ENCODE data around the gene ALMS1. TPM values are rescaled to one million over a fixed set of nuclear protein-coding genes. Genes with fewer than 3 reads are reported as not detected.

The ALMS1 gene
- polyA plus RNA-seq, 1 of the 3 experiments (the other 2 are of a cell fraction) = 7.0 TPM

- TF ChIP-seq YY1 (IDR thresholded peaks at IDR 0.05; ENCODE audit: low read depth) (no peak), EP300 (IDR thresholded peaks at IDR 0.05; ENCODE audit: borderline replicate concordance in 1 of 2, low read depth in 1 of 2, low read length in 1 of 2) (no peak), TEAD4 (IDR thresholded peaks at IDR 0.05; ENCODE audit: borderline replicate concordance, insufficient read depth) (no peak), NRF1 (IDR thresholded peaks at IDR 0.05; ENCODE audit: low read depth, low read length) (no peak), IRF3 (IDR thresholded peaks at IDR 0.05; ENCODE audit: low read depth, low read length) (no peak), FOSL2 (IDR thresholded peaks at IDR 0.05; ENCODE audit: borderline replicate concordance, low read depth) (no peak), ELF1 (IDR thresholded peaks at IDR 0.05) (no peak), RXRA (IDR thresholded peaks at IDR 0.05; ENCODE audit: borderline replicate concordance, low read depth) (no peak), MAX (IDR thresholded peaks at IDR 0.05; ENCODE audit: low read depth) (no peak), TAF1 (IDR thresholded peaks at IDR 0.05; ENCODE audit: borderline replicate concordance, low read depth, low read length) (no peak), RFX5 (IDR thresholded peaks at IDR 0.05; ENCODE audit: low read length) (no peak), MXI1 (IDR thresholded peaks at IDR 0.05; ENCODE audit: low read depth, low read length) (no peak), USF1 (IDR thresholded peaks at IDR 0.05; ENCODE audit: borderline replicate concordance, low read depth) (no peak)
- DNase-seq = no peak
- H3K9ac ChIP-seq = no peak overlapping the region
- H3K9me3 ChIP-seq = peaks cover 12% of the 10 kb centered on the region
- no peak overlapping the region for H2AFZ ChIP-seq (ENCODE audit: low read depth)
- H3K79me2 ChIP-seq (ENCODE audit: insufficient read depth) = no peaks in the 10 kb centered on the region
- H3K27ac ChIP-seq (ENCODE audit: low read depth in 2 of 2, low read length in 1 of 2) = no peak overlapping the region
- POLR2A ChIA-PET = no interaction called here
- H3K36me3 ChIP-seq (replicated peaks in 1 of 2; ENCODE audit: control insufficient read depth in 1 of 2, insufficient read depth in 2 of 2, low read length in 1 of 2) = peaks cover 21 to 43% of the 10 kb centered on the region in 2 experiments
- no CpG with 5 or more reads among the region's 1 CpG for WGBS (ENCODE audit: low lambda C conversion rate)
- CTCF ChIA-PET = no interaction called here
- H3K9me2 ChIP-seq = no peaks in the 10 kb centered on the region
- H4K20me1 ChIP-seq (ENCODE audit: insufficient read depth) = no peaks in the 10 kb centered on the region
- H3K4me1 ChIP-seq (ENCODE audit: control insufficient read depth in 1 of 2, insufficient read depth in 2 of 2, low read depth in 1 of 2, low read length in 1 of 2) = no peaks in the 10 kb centered on the region
- no peak overlapping the region for H3K4me2 ChIP-seq
- H3K4me3 ChIP-seq (ENCODE audit: low read depth in 2 of 2, low read length in 1 of 2) = no peak overlapping the region
- no peaks in the 10 kb centered on the region for H3K27me3 ChIP-seq (ENCODE audit: insufficient read depth)
- no peaks in the 10 kb centered on the region for H3F3A ChIP-seq (replicated peaks; ENCODE audit: insufficient read depth)
These were observed 146.7 kb downstream of the ALMS1 start for GRCh38 chr2:73532381-73532780.

- ChIA-PET POLR2A (no interaction called here), CTCF (no interaction called here)
- H3K4me1 ChIP-seq (ENCODE audit: control insufficient read depth in 1 of 2, insufficient read depth in 2 of 2, low read depth in 1 of 2, low read length in 1 of 2) = no peaks in the 10 kb centered on the region
- H3K4me3 ChIP-seq (ENCODE audit: low read depth in 2 of 2, low read length in 1 of 2) = no peak overlapping the region
- no peak overlapping the region for H2AFZ ChIP-seq (ENCODE audit: low read depth)
- peaks cover 21 to 32% of the 10 kb centered on the region in 2 experiments for H3K36me3 ChIP-seq (replicated peaks in 1 of 2; ENCODE audit: control insufficient read depth in 1 of 2, insufficient read depth in 2 of 2, low read length in 1 of 2)
- no peaks in the 10 kb centered on the region for H3K79me2 ChIP-seq (ENCODE audit: insufficient read depth)
- H3F3A ChIP-seq (replicated peaks; ENCODE audit: insufficient read depth) = no peaks in the 10 kb centered on the region
- 96% methylated on average over 6 of the region's 6 CpGs for WGBS (ENCODE audit: low lambda C conversion rate)
- H3K9me3 ChIP-seq = no peaks in the 10 kb centered on the region; the same call in 1 of the 2 replicates
- no peaks in the 10 kb centered on the region for H4K20me1 ChIP-seq (ENCODE audit: insufficient read depth)
- H3K4me2 ChIP-seq = no peak overlapping the region
- no peak for DNase-seq
- H3K27me3 ChIP-seq (ENCODE audit: insufficient read depth) = no peaks in the 10 kb centered on the region
- H3K9ac ChIP-seq = no peak overlapping the region
- no peaks in the 10 kb centered on the region for H3K9me2 ChIP-seq
- H3K27ac ChIP-seq (ENCODE audit: low read depth in 2 of 2, low read length in 1 of 2) = no peak overlapping the region
- TF ChIP-seq NFIC (IDR thresholded peaks at IDR 0.05; ENCODE audit: borderline replicate concordance) = no peak
- TF ChIP-seq EZH2phosphoT487 (IDR thresholded peaks at IDR 0.05; ENCODE audit: borderline replicate concordance, low read depth) = no peak
- no peak for TF ChIP-seq TAF1 (IDR thresholded peaks at IDR 0.05; ENCODE audit: borderline replicate concordance, low read depth, low read length)
- no peak for TF ChIP-seq MAX (IDR thresholded peaks at IDR 0.05; ENCODE audit: low read depth)
- TF ChIP-seq USF1 (IDR thresholded peaks at IDR 0.05; ENCODE audit: borderline replicate concordance, low read depth) = no peak
- TF ChIP-seq MXI1 (IDR thresholded peaks at IDR 0.05; ENCODE audit: low read depth, low read length) = no peak
- no peak for TF ChIP-seq ELF1 (IDR thresholded peaks at IDR 0.05)
- TF ChIP-seq SMC3 (IDR thresholded peaks at IDR 0.05; ENCODE audit: low read depth, low read length) = no peak
- no peak for TF ChIP-seq TEAD4 (IDR thresholded peaks at IDR 0.05; ENCODE audit: borderline replicate concordance, insufficient read depth)
- TF ChIP-seq USF2 (IDR thresholded peaks at IDR 0.05; ENCODE audit: borderline replicate concordance, low read depth, low read length) = no peak
- no peak for TF ChIP-seq GABPA (IDR thresholded peaks at IDR 0.05; ENCODE audit: low read depth)
- no peak for TF ChIP-seq PBX3 (IDR thresholded peaks at IDR 0.05)
- TF ChIP-seq MEF2A (IDR thresholded peaks at IDR 0.05; ENCODE audit: borderline replicate concordance, low read depth) = no peak
These were observed 150.7 kb downstream of the ALMS1 start for GRCh38 chr2:73536133-73536840.
